Glutamatergic neuron (in vitro differentiated cells): ENCODE data around the gene ECE1. TPM values are rescaled to one million over a fixed set of nuclear protein-coding genes. Genes with fewer than 3 reads are reported as not detected.

Experiments used
- DNase-seq: peaks from one replicate; pipeline ENCODE4 v3.0.0; 2022
- H3K27ac Mint-ChIP-seq: one replicate; pipeline ENCODE4 v1.8.0; 2020; ENCODE audit warnings: mild to moderate bottlenecking, mixed read lengths, inconsistent platforms; ENCODE audit not compliant: unreplicated experiment
- H3K27me3 Mint-ChIP-seq: one replicate; pipeline ENCODE4 v1.8.0; 2020; ENCODE audit warnings: mild to moderate bottlenecking, moderate library complexity, mixed read lengths, inconsistent platforms; ENCODE audit not compliant: unreplicated experiment
- H3K36me3 Mint-ChIP-seq: one replicate; pipeline ENCODE4 v1.8.0; 2020; ENCODE audit warnings: mild to moderate bottlenecking, mixed read lengths, inconsistent platforms; ENCODE audit not compliant: unreplicated experiment
- H3K4me1 Mint-ChIP-seq: one replicate; pipeline ENCODE4 v1.8.0; 2020; ENCODE audit warnings: mild to moderate bottlenecking, low read depth, mixed read lengths, inconsistent platforms; ENCODE audit not compliant: unreplicated experiment
- H3K4me3 Mint-ChIP-seq: one replicate; pipeline ENCODE4 v1.8.0; 2020; ENCODE audit warnings: mild to moderate bottlenecking, mixed read lengths, inconsistent platforms; ENCODE audit not compliant: unreplicated experiment
- H3K9me3 Mint-ChIP-seq: one replicate; pipeline ENCODE4 v1.8.0; 2020; ENCODE audit warnings: mild to moderate bottlenecking, moderate library complexity, mixed read lengths, inconsistent platforms; ENCODE audit not compliant: unreplicated experiment
- CTCF ChIP-seq: fragments of 200-600 bp; sonication (generic); IDR thresholded peaks from one replicate; pipeline ENCODE4 v1.5.0; 2021; ENCODE audit not compliant: partially characterized antibody, unreplicated experiment
- total RNA-seq: library from RNA; stranded (reverse); fragmentation: NEBNext Ultra II Directional; extraction: Animal tissue kit (Norgen Biotek cat#: 25700); gene quantifications from one replicate; pipeline ENCODE4 v1.2.1, GENCODE V29; 2021; ENCODE audit not compliant: unreplicated experiment

ECE1 gene
- total RNA-seq, 1 donor from 2014 or later, result 36.1 TPM

- H3K27me3 Mint-ChIP-seq, result peaks cover 4% of the 10 kb centered on the region
- peaks cover 31% of the 10 kb centered on the region for H3K4me1 Mint-ChIP-seq
- no peak overlapping the region for H3K4me3 Mint-ChIP-seq
- no peak for DNase-seq
- no peak for TF ChIP-seq CTCF
- peaks cover 2% of the 10 kb centered on the region for H3K9me3 Mint-ChIP-seq
- no peak overlapping the region for H3K27ac Mint-ChIP-seq
- no peaks in the 10 kb centered on the region for H3K36me3 Mint-ChIP-seq
These were observed 5.3 kb upstream of the ECE1 start for GRCh38 chr1:21295545-21295944.

- DNase-seq, result no peak
- no peak overlapping the region for H3K4me3 Mint-ChIP-seq
- peaks cover 3% of the 10 kb centered on the region for H3K9me3 Mint-ChIP-seq
- H3K4me1 Mint-ChIP-seq, result peaks cover 31% of the 10 kb centered on the region
- peak overlapping the region; percentile 12 for H3K27ac Mint-ChIP-seq
- H3K27me3 Mint-ChIP-seq, result peaks cover 4% of the 10 kb centered on the region
- no peak for TF ChIP-seq CTCF
- H3K36me3 Mint-ChIP-seq, result no peaks in the 10 kb centered on the region
These were observed 4.7 kb upstream of the ECE1 start for GRCh38 chr1:21295002-21295401.

GRCh38 chr1:21294266-21294989 is 4.2 kb upstream of the ECE1 start:
- no peaks in the 10 kb centered on the region for H3K36me3 Mint-ChIP-seq
- H3K4me3 Mint-ChIP-seq, result no peak overlapping the region
- peak overlapping the region; percentile 12 for H3K27ac Mint-ChIP-seq
- no peak for TF ChIP-seq CTCF
- H3K27me3 Mint-ChIP-seq, result peaks cover 4% of the 10 kb centered on the region
- no peak for DNase-seq
- peaks cover 29% of the 10 kb centered on the region for H3K4me1 Mint-ChIP-seq
- peaks cover 3% of the 10 kb centered on the region for H3K9me3 Mint-ChIP-seq

- Mint-ChIP-seq H3K9me3 (peaks cover 4% of the 10 kb centered on the region), H3K4me3 (no peak overlapping the region), H3K36me3 (no peaks in the 10 kb centered on the region), H3K27ac (no peak overlapping the region), H3K4me1 (peaks cover 26% of the 10 kb centered on the region), H3K27me3 (peaks cover 4% of the 10 kb centered on the region)
- DNase-seq, result no peak
- no peak for TF ChIP-seq CTCF
These were observed 3.4 kb upstream of the ECE1 start for GRCh38 chr1:21293537-21294265.

GRCh38 chr1:21292984-21293536 is 2.8 kb upstream of the ECE1 start:
- no peak for TF ChIP-seq CTCF
- Mint-ChIP-seq H3K9me3 (peaks cover 4% of the 10 kb centered on the region), H3K4me1 (peaks cover 22% of the 10 kb centered on the region), H3K36me3 (no peaks in the 10 kb centered on the region), H3K27ac (peak overlapping the region; percentile 48), H3K27me3 (peaks cover 4% of the 10 kb centered on the region), H3K4me3 (no peak overlapping the region)
- DNase-seq, result no peak
